ENCODE data around the gene TSGA10IP. TPM values are rescaled to one million over a fixed set of nuclear protein-coding genes. Genes with fewer than 3 reads are reported as not detected.

TSGA10IP gene
- total RNA-seq, 2 donors from 2014 or later: not detected

- peaks cover 39% of the 10 kb centered on the region for H3K36me3 ChIP-seq
- H3K4me1 ChIP-seq: peaks cover 0 to 15% of the 10 kb centered on the region in 2 donors
- H3K27me3 ChIP-seq: no peaks in the 10 kb centered on the region
- no peaks in the 10 kb centered on the region for H3K9me3 ChIP-seq
- H3K27ac ChIP-seq: no peak overlapping the region
- no peak overlapping the region for H3K4me3 ChIP-seq
- DNase-seq (ENCODE audit: low spot score): no peak
- TF ChIP-seq, protein P1, sequence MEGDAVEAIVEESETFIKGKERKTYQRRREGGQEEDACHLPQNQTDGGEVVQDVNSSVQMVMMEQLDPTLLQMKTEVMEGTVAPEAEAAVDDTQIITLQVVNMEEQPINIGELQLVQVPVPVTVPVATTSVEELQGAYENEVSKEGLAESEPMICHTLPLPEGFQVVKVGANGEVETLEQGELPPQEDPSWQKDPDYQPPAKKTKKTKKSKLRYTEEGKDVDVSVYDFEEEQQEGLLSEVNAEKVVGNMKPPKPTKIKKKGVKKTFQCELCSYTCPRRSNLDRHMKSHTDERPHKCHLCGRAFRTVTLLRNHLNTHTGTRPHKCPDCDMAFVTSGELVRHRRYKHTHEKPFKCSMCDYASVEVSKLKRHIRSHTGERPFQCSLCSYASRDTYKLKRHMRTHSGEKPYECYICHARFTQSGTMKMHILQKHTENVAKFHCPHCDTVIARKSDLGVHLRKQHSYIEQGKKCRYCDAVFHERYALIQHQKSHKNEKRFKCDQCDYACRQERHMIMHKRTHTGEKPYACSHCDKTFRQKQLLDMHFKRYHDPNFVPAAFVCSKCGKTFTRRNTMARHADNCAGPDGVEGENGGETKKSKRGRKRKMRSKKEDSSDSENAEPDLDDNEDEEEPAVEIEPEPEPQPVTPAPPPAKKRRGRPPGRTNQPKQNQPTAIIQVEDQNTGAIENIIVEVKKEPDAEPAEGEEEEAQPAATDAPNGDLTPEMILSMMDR (IDR thresholded peaks at IDR 0.05): no peak
Observed at GRCh38 chr11:65997286-65997685, 52.0 kb downstream of the TSGA10IP start.

GRCh38 chr11:66001942-66002647, 56.8 kb downstream of the TSGA10IP start, which contains the start of the genes BANF1 and EIF1AD:
Gene BANF1, plus strand, starts transcription at chr11:66002503. Its CDS starts 748 bp downstream, at chr11:66003251.
Gene EIF1AD, minus strand, starts transcription at chr11:66002157. Its CDS starts 1,768 bp downstream, at chr11:66000389.
- TF ChIP-seq, protein P1 (IDR thresholded peaks at IDR 0.05): no peak
- Histone ChIP-seq H3K27me3 (no peaks in the 10 kb centered on the region), H3K4me1 (peaks cover 0 to 22% of the 10 kb centered on the region in 2 donors), H3K27ac (peak within 1 kb of the TSS; percentile 90 to 91), H3K4me3 (peak within 1 kb of the TSS; percentile 77 to 86), H3K36me3 (peaks cover 48% of the 10 kb centered on the region), H3K9me3 (no peaks in the 10 kb centered on the region)
- peak; percentile 94 for DNase-seq (ENCODE audit: low spot score)

DNA sequence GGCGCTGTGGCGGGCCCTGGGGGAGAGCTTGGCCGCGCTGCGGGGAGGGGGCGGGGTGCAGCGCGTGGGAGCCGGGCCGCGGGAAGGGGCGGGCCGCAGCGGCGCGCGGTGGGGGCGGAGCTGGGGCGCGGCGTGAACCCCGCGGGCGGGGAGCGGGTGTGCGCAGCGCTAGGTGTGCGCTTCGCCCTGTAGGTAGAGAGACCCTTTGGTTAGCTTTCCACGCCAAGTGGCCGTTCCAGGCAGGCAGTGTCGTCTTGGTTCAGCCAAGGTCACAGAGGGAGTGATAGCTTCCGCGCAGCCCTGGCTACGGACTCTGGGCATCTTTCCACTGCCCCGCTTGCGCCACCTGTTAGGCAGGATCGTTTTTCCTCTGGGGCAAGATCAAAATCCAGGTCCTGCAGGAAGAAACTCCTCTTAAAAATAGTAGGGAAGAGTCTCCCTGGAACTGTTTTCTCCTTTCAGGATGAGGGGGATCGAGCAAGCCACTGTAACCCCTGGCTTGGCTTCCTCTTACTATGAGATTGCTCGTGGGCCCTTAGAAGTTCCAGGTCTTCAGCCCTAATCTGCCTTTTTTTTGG, 57.5 kb downstream of the TSGA10IP start:
- H3K9me3 ChIP-seq: no peaks in the 10 kb centered on the region
- H3K27ac ChIP-seq: peak overlapping the region; percentile 90 to 91
- H3K4me1 ChIP-seq: peaks cover 0 to 22% of the 10 kb centered on the region in 2 donors
- DNase-seq (ENCODE audit: low spot score): no peak
- H3K36me3 ChIP-seq: peaks cover 42% of the 10 kb centered on the region
- TF ChIP-seq, protein P1 (IDR thresholded peaks at IDR 0.05): peak in 1 of 2 donors; percentile 51
- H3K27me3 ChIP-seq: no peaks in the 10 kb centered on the region
- peak overlapping the region; percentile 77 to 86 for H3K4me3 ChIP-seq

- peak overlapping the region; percentile 90 to 91 for H3K27ac ChIP-seq
- TF ChIP-seq, protein P1 (IDR thresholded peaks at IDR 0.05): no peak
Observed at GRCh38 chr11:66003291-66003690, 58.0 kb downstream of the TSGA10IP start.

DNA sequence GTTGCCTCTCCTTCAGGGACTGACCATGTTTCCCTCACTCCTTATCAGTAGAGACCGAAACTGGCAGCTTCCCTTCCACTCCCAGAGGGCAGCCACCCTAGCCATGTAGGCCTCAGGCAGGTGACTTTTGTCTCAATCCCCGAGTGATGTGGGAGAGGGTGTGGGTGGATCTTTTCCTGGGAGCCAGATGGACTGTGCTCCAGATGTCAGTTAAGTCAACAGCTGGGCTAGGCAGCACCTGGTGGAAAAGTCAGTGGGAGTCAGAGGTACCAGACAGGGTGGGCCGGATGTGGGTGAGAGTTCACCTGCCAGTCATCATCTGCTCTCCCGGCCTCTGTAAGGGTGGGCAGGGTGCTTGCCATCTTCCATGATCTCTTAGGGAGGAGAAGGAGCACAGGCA, 58.9 kb downstream of the TSGA10IP start:
- DNase-seq (ENCODE audit: low spot score): no peak
- H3K27ac ChIP-seq: no peak overlapping the region
- H3K4me3 ChIP-seq: no peak overlapping the region
- H3K27me3 ChIP-seq: no peaks in the 10 kb centered on the region
- no peaks in the 10 kb centered on the region for H3K9me3 ChIP-seq
- peaks cover 0 to 22% of the 10 kb centered on the region in 2 donors for H3K4me1 ChIP-seq
- TF ChIP-seq, protein P1 (IDR thresholded peaks at IDR 0.05): no peak
- H3K36me3 ChIP-seq: peaks cover 27% of the 10 kb centered on the region

More at GRCh38 chr11:66003291-66003690, 58.0 kb downstream of the TSGA10IP start:
- DNase-seq (ENCODE audit: low spot score): no peak
- Histone ChIP-seq H3K9me3 (no peaks in the 10 kb centered on the region), H3K27me3 (no peaks in the 10 kb centered on the region), H3K36me3 (peaks cover 36% of the 10 kb centered on the region), H3K4me3 (peak overlapping the region; percentile 77 to 86), H3K4me1 (peaks cover 0 to 22% of the 10 kb centered on the region in 2 donors)

Data from right atrium auricular region (tissue), 2 donors.